Heart left ventricle (tissue), 16 donors: Measurements from ENCODE around the gene WFS1. TPM values are rescaled to one million over a fixed set of nuclear protein-coding genes. Genes with fewer than 3 reads are reported as not detected.

Experiments
- ATAC-seq, 4 donors: fragments of 200-7000 bp; cut with Tn5 transposase; one replicate each; pipeline ENCODE4 v1.9.1; 2020 to 2022; ENCODE audit warnings: moderate library complexity in 4 of 4, mild to moderate bottlenecking in 3 of 4, moderate number of reproducible peaks in 1 of 4
- DNase-seq, 5 donors: peaks; one replicate each; pipeline ENCODE4 v3.0.0-alpha.2; 2020
- H3K27ac ChIP-seq, 12 donors: fragments of 200-600 bp; sonication (generic) in 4 of 12; one replicate each; pipeline versions ENCODE4 v1.5.0 to v1.8.0; 2016 to 2022; ENCODE audit warnings: mild to moderate bottlenecking in 2 of 12
- H3K27me3 ChIP-seq, 9 donors: fragments of 200-600 bp; sonication (generic) in 2 of 9; one replicate each; pipeline versions ENCODE4 v1.5.1 to v1.8.0; 2016 to 2022; ENCODE audit warnings: mild to moderate bottlenecking in 3 of 9
- H3K36me3 ChIP-seq, 9 donors: fragments of 200-600 bp; sonication (generic) in 2 of 9; one replicate each; pipeline versions ENCODE4 v1.5.0 to v1.8.0; 2018 to 2022; ENCODE audit warnings: mild to moderate bottlenecking in 2 of 9
- H3K4me1 ChIP-seq, 12 donors: fragments of 200-600 bp; sonication (generic) in 4 of 12; one replicate each; pipeline versions ENCODE4 v1.5.0 to v1.8.0; 2016 to 2022; ENCODE audit warnings: mild to moderate bottlenecking in 3 of 12
- H3K4me3 ChIP-seq, 12 donors: fragments of 200-600 bp; sonication (generic) in 4 of 12; one replicate each; pipeline versions ENCODE4 v1.5.0 to v1.8.0; 2017 to 2022; ENCODE audit warnings: mild to moderate bottlenecking in 9 of 12, moderate library complexity in 4 of 12
- H3K9me3 ChIP-seq, 12 donors: fragments of 200-600 bp; sonication (generic) in 4 of 12; one replicate each; pipeline versions ENCODE4 v1.5.0 to v1.8.0; 2016 to 2022; ENCODE audit warnings: mild to moderate bottlenecking in 1 of 12
- CTCF ChIP-seq, 12 donors: fragments of 200-600 bp; sonication (generic) in 4 of 12; IDR thresholded peaks; one replicate each; pipeline versions ENCODE4 v1.5.0 to v1.8.0; 2018 to 2022; ENCODE audit warnings: antibody characterized with exemption in 12 of 12, mild to moderate bottlenecking in 5 of 12
- POLR2A ChIP-seq, 2 donors: fragments of 450-650 bp; IDR thresholded peaks; one replicate each; pipeline ENCODE4 v1.6.1; 2017; ENCODE audit warnings: antibody characterized with exemption in 2 of 2, mild to moderate bottlenecking in 2 of 2, moderate library complexity in 2 of 2
- WGBS, 4 donors: extraction: QIAGEN DNeasy Blood & Tissue Kit in 2 of 4; methylation state at CpG; one replicate each; pipeline versions ENCODE4 v1.1.5 to v1.1.7; 2013 to 2018; 5-methylcytosine and 5-hydroxymethylcytosine counted together
- intact Hi-C, 10 donors: fragments of 100-400 bp; cut with DNase I; formaldehyde crosslinking; loops; one replicate each; pipeline versions ENCODE4 v1.11.1 to v1.14.2; 2022
- polyA plus RNA-seq, 2 donors: library from polyadenylated mRNA; stranded (reverse); fragments of 200-250 nt; gene quantifications; one replicate each; pipeline ENCODE4 v1.2.3, GENCODE V29; 2013
- total RNA-seq, 9 donors: library from RNA; depleted of rRNA in 2 of 9; stranded (reverse); fragments of >200 nt in 2 of 9; fragmentation: NEBNext Ultra II Directional in 3 of 9; extraction: Animal tissue kit (Norgen Biotek cat#: 25700) in 3 of 9; gene quantifications; one replicate each; pipeline versions ENCODE4 v1.1.0 to v1.2.4, GENCODE V29; 2016 to 2023
- donor health status: ischemic (EF 13 %, LVEDD 7.1; RV severe dilation, severe dysfunction).
- donor health status: healthy with polysubstance abuse.
- donor health status: DM: no; HTN: yes; CAD: no.
- donor health status: DM: no; HTN: no; CAD: no.
- donor health status: ischemic (EF 25% LVEDD 6.9; RV normal size, moderate dysfunction).
- donor health status: ischemic (EF 25% LVEDD 5.7; RV mildly dilated, moderate dysfunction).
- donor health status: healthy.
- donor health status: DM: yes; HTN: yes; CAD: no.
- donor health status: ischemic (EF 35%, LVEDD 5.7; RV mildly dilated, moderate dysfunction).
- donor health status: nonischemic (EF 11% LVEDD 7.7; RV severe dilation, severe dysfunction).
- donor health status: DM: yes; HTN: yes; CAD: no.
- donor health status: PGD.
- donor health status: ischemic (EF 29% LVEDD 5.4; RV normal size, mild dysfunction).
- donor health status: nonischemic (EF 23%, LVEDD 6.1; RV moderate dilation, normal function).

Gene WFS1
- total and polyA plus RNA-seq, 11 donors, result 44.8 to 202 (median 73.2) TPM

DNA sequence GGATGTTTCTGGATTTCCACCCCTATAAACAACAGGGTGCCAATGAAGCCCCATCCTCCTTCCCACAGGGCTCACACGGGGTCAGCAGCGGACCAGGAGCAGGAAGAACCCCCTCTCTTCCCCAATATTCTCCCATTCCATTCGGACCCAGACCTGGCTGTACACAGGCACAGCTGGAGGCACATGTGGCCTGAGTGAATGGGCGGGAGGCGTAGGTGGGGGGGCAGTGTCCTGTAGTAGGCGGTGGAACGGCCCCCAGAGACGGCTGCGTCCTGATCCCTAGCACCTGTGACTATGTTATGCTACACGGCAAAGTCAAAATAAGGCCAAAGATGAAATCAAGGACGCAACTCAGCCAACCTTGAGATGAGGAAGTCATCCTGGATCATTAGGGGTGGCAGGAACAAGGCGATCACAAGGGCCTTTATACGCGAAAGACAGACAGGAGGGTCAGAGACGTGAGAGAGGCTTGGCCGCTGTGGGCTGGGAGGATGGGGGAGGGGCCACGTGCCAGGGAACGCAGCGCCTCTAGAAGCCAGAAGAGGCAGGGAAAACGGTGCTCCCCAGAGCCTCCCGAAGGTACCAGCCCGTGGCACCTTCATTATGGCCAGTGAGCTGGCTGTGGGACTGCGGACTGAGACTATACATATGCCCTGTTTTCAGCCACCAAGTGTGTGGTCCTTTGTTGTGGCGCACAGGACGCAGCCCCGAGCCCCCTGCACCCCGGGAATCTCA, 75.6 kb downstream of the WFS1 start:
- intact Hi-C loops, result no loop called here

DNA sequence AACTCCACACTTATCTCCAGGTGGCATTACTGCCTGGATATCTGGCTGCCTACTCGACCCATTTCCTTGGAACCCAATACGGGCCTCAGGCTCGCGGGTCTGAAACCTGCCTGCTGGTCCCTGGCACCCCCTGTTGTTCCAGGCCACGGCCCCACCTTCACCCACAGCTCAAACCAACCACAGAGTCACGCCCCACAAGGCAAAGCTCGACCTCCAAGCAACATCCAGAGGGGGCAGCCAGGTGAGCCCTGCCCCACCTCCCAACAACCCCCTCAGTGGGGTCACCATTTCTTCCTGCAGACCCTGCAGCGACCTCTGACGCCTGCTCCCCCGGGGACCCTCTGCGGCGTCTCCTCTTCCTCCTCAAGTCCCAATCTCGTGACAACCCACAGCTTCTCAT, 76.2 kb downstream of the WFS1 start:
- no peak for TF ChIP-seq POLR2A (IDR thresholded peaks at IDR 0.05)
- no peak for TF ChIP-seq CTCF (IDR thresholded peaks at IDR 0.05)
- Histone ChIP-seq H3K4me1 (peaks cover 0 to 7% (median 0%) of the 10 kb centered on the region in 12 donors), H3K4me3 (no peak overlapping the region), H3K27ac (no peak overlapping the region), H3K27me3 (peaks cover 0 to 24% (median 0%) of the 10 kb centered on the region in 9 donors), H3K36me3 (no peaks in the 10 kb centered on the region), H3K9me3 (no peaks in the 10 kb centered on the region)
- intact Hi-C loops, result no loop called here
- DNase-seq (no peak), ATAC-seq (no peak)
- WGBS, 4 donors, result 78 to 88% (median 80%) methylated on average over 13 of the region's 13 CpGs

More for the DNA sequence above, 75.6 kb downstream of the WFS1 start:
- no peak for TF ChIP-seq POLR2A (IDR thresholded peaks at IDR 0.05)
- no peak for TF ChIP-seq CTCF (IDR thresholded peaks at IDR 0.05)
- DNase-seq, result peak in 1 of 5 donors; percentile 40
- ATAC-seq, result no peak
- no peak overlapping the region for H3K27ac ChIP-seq
- 74 to 79% (median 76%) methylated on average over 27 of the region's 27 CpGs for WGBS, 4 donors
- H3K4me3 ChIP-seq, result no peak overlapping the region
- H3K4me1 ChIP-seq, result peaks cover 0 to 7% (median 0%) of the 10 kb centered on the region in 12 donors
- H3K36me3 ChIP-seq, result no peaks in the 10 kb centered on the region
- no peaks in the 10 kb centered on the region for H3K9me3 ChIP-seq
- H3K27me3 ChIP-seq, result peaks cover 0 to 27% (median 0%) of the 10 kb centered on the region in 9 donors

- no peak for TF ChIP-seq CTCF (IDR thresholded peaks at IDR 0.05)
These were observed 76.9 kb downstream of the WFS1 start for GRCh38 chr4:6346373-6347110.

GRCh38 chr4:6347511-6348045, 77.9 kb downstream of the WFS1 start:
- peaks cover 0 to 1% (median 0%) of the 10 kb centered on the region in 12 donors for H3K4me1 ChIP-seq
- peaks cover 0 to 35% (median 0%) of the 10 kb centered on the region in 9 donors for H3K27me3 ChIP-seq
- ATAC-seq (no peak), DNase-seq (peak in 1 of 5 donors; percentile 55)
- H3K27ac ChIP-seq, result no peak overlapping the region
- TF ChIP-seq POLR2A (IDR thresholded peaks at IDR 0.05) (no peak), CTCF (IDR thresholded peaks at IDR 0.05) (no peak)
- intact Hi-C loops, result no loop called here
- WGBS, 4 donors, result 60 to 73% (median 71%) methylated on average over 5 to 17 of the region's 17 CpGs
- H3K9me3 ChIP-seq, result no peaks in the 10 kb centered on the region
- no peak overlapping the region for H3K4me3 ChIP-seq
- no peaks in the 10 kb centered on the region for H3K36me3 ChIP-seq

More at GRCh38 chr4:6346373-6347110, 76.9 kb downstream of the WFS1 start:
- no peak overlapping the region for H3K4me3 ChIP-seq
- peak in 1 of 5 donors; percentile 49 for DNase-seq
- no peak overlapping the region for H3K27ac ChIP-seq
- intact Hi-C loops, result no loop called here
- no peak for ATAC-seq
- 75 to 81% (median 80%) methylated on average over 12 to 16 of the region's 16 CpGs for WGBS, 4 donors
- peaks cover 0 to 27% (median 0%) of the 10 kb centered on the region in 9 donors for H3K27me3 ChIP-seq
- H3K36me3 ChIP-seq, result no peaks in the 10 kb centered on the region
- peaks cover 0 to 7% (median 0%) of the 10 kb centered on the region in 12 donors for H3K4me1 ChIP-seq
- H3K9me3 ChIP-seq, result no peaks in the 10 kb centered on the region
